Measurements from ENCODE around the gene DENND10. TPM values are rescaled to one million over a fixed set of nuclear protein-coding genes. Genes with fewer than 3 reads are reported as not detected.

DENND10 gene
- total RNA-seq, 3 donors from 2014 or later: 33.8 to 55.0 (median 37.3) TPM

DNA sequence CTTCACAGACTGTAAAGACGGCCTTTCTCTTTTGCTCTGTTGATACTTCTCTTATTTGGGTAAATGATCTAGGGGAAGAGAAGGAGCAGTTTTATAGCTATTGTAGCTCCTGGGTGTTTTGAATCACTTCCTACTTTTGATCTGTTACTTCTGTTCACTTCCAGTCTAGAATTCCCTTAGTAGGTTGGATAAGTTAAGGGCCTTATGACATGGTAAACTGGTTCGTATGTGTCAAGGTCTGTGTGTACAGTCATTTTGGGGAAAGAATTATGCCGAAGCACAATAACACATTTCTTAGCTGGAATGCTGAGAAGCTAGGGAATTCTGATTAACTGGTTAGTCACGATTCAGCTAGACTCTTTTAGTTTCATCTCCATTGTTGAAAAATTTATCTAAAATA lies 8.1 kb downstream of the DENND10 start:
- Histone ChIP-seq H3K27me3 (no peaks in the 10 kb centered on the region), H3K9me3 (no peaks in the 10 kb centered on the region), H3K4me1 (no peaks in the 10 kb centered on the region), H3K4me3 (no peak overlapping the region), H3K36me3 (no peaks in the 10 kb centered on the region), H3K27ac (no peak overlapping the region)
- intact Hi-C loops (cut with DNase I; ENCODE audit: low total_unique reads): no loop called here
- no peak for DNase-seq (ENCODE audit: low spot score in 2 of 2)
- TF ChIP-seq POLR2A (IDR thresholded peaks at IDR 0.05) (no peak), POLR2AphosphoS5 (IDR thresholded peaks at IDR 0.05) (no peak)
- TF ChIP-seq, protein P1, sequence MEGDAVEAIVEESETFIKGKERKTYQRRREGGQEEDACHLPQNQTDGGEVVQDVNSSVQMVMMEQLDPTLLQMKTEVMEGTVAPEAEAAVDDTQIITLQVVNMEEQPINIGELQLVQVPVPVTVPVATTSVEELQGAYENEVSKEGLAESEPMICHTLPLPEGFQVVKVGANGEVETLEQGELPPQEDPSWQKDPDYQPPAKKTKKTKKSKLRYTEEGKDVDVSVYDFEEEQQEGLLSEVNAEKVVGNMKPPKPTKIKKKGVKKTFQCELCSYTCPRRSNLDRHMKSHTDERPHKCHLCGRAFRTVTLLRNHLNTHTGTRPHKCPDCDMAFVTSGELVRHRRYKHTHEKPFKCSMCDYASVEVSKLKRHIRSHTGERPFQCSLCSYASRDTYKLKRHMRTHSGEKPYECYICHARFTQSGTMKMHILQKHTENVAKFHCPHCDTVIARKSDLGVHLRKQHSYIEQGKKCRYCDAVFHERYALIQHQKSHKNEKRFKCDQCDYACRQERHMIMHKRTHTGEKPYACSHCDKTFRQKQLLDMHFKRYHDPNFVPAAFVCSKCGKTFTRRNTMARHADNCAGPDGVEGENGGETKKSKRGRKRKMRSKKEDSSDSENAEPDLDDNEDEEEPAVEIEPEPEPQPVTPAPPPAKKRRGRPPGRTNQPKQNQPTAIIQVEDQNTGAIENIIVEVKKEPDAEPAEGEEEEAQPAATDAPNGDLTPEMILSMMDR (IDR thresholded peaks at IDR 0.05): no peak

DNA sequence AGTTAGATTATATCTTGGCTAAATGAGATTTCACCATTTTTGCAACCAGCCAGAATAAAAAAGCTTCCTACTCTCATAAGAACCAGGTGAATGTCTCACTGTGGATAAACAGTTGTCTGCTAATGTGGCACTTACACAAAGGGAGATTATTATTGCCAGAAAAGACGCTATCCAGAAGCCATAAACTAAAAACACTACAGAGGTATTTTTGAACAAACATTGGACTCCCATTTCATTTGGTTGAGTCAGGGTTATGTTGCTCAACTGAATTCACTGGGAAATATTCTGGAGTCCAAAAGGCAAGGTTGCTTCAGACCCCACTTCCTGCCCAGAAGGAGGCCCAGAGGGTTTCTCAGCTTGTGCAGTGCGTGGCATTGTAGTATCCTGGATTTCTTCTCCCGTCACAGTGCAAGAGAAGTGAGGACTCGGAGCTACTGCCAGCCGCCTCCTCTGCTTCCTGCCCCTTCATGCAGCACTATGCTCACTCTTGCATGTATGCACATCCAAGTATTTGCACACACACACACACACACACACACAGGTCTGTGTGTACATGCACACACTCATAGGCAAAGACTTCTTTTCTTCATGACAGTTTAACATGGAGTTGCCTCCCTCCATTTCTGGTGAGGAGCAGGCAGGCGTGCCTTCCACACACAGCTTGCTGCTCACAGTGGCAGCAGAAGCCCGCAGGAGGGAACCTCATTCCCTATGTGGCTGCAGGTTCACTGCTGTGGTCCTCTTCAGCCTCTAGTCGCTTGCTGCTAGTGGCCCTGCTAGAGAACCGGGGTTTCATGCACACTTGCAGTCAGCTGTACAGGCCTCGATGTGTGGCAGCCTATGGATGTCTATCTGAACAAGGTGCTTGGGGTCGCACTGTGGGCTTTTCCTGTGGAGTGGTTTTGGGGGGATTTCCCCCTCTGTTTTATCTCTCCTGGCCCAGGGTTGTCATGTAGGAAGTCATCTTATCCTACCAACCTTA lies 10.1 kb downstream of the DENND10 start:
- no peaks in the 10 kb centered on the region for H3K27me3 ChIP-seq
- no peak overlapping the region for H3K27ac ChIP-seq
- H3K4me3 ChIP-seq: no peak overlapping the region
- TF ChIP-seq, protein P1 (IDR thresholded peaks at IDR 0.05): no peak
- TF ChIP-seq POLR2A (IDR thresholded peaks at IDR 0.05): no peak
- TF ChIP-seq POLR2AphosphoS5 (IDR thresholded peaks at IDR 0.05): no peak
- H3K9me3 ChIP-seq: no peaks in the 10 kb centered on the region
- no peaks in the 10 kb centered on the region for H3K36me3 ChIP-seq
- H3K4me1 ChIP-seq: no peaks in the 10 kb centered on the region
- no peak for DNase-seq (ENCODE audit: low spot score in 2 of 2)
- intact Hi-C loops (cut with DNase I; ENCODE audit: low total_unique reads): no loop called here

DNA sequence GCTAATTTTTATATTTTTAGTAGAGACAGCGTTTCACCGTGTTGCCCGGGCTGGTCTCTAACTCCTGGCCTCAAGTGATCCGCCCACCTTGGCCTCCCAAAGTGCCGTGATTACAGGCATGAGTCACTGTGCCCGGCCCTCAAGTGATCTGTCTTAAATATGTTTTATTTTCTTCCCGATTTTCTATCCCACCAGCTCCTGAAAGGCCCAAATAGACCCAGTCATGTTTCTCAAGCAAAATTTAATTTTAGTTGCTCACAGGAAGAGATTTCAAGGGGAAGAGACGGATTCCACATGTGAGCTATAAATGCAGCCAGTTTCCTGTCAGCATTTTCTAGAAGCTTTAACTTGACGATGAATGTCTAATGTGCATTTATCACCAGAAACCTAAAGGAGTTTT lies 12.0 kb downstream of the DENND10 start:
- no peaks in the 10 kb centered on the region for H3K36me3 ChIP-seq
- intact Hi-C loops (cut with DNase I; ENCODE audit: low total_unique reads): no loop called here
- H3K4me3 ChIP-seq: no peak overlapping the region
- no peaks in the 10 kb centered on the region for H3K4me1 ChIP-seq
- H3K27ac ChIP-seq: no peak overlapping the region
- TF ChIP-seq, protein P1 (IDR thresholded peaks at IDR 0.05): no peak
- no peak for TF ChIP-seq POLR2AphosphoS5 (IDR thresholded peaks at IDR 0.05)
- TF ChIP-seq POLR2A (IDR thresholded peaks at IDR 0.05): no peak
- H3K9me3 ChIP-seq: no peaks in the 10 kb centered on the region
- no peak for DNase-seq (ENCODE audit: low spot score in 2 of 2)
- H3K27me3 ChIP-seq: no peaks in the 10 kb centered on the region

DNA sequence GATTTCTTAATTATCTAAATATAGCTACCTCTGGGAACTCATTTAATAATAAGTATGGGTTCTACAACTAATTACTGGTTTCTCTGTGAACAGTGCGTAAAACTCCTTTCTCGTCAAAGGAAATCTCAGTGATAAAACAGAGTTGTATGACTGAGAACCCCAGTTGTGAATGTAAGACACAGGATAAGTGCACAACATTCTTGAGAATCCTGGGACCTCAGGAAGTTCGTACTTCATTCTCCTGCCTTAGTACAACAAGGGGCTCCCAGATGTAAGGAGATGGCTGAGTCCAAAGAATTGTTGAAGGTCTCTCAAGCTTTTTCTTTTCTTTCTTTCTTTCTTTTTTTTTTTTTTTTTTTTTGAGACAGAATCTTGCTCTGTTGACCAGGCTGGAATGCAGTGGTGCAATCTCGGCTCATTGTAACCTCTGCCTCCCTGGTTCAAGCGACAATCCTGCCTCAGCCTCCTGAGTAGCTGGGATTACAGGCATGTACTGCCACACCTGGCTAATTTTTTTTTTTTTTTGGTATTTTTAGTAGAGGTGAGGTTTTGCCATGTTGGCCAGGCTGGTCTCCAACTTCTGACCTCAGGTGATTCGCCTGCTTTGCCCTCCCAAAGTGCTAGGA lies 12.5 kb downstream of the DENND10 start:
- no peaks in the 10 kb centered on the region for H3K27me3 ChIP-seq
- no peak for DNase-seq (ENCODE audit: low spot score in 2 of 2)
- intact Hi-C loops (cut with DNase I; ENCODE audit: low total_unique reads): no loop called here
- H3K27ac ChIP-seq: no peak overlapping the region
- no peaks in the 10 kb centered on the region for H3K4me1 ChIP-seq
- H3K4me3 ChIP-seq: no peak overlapping the region
- TF ChIP-seq POLR2AphosphoS5 (IDR thresholded peaks at IDR 0.05): no peak
- H3K36me3 ChIP-seq: no peaks in the 10 kb centered on the region
- H3K9me3 ChIP-seq: no peaks in the 10 kb centered on the region

DNA sequence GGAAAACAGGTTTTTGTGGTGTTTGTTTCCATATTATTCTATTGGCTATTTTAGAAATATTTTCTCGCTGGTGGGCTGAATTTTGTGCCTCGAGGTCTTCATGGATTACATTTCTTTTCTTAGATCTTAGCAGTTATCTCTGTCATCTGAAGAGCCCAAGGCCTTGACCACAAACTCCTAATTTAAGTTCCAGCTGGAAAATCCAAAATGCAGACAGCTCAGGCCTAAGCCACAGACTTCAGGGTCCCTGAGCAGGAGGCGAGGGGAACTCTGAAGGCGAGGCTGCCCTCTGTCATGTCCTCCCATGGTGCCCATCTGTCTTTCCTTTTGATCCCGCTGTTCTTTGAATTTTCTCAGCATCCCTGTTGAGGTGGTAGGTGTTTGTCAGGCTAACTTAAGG lies 14.3 kb downstream of the DENND10 start:
- Histone ChIP-seq H3K27me3 (no peaks in the 10 kb centered on the region), H3K36me3 (no peaks in the 10 kb centered on the region), H3K9me3 (no peaks in the 10 kb centered on the region), H3K27ac (no peak overlapping the region), H3K4me1 (no peaks in the 10 kb centered on the region), H3K4me3 (no peak overlapping the region)
- TF ChIP-seq POLR2A (IDR thresholded peaks at IDR 0.05): no peak
- TF ChIP-seq POLR2AphosphoS5 (IDR thresholded peaks at IDR 0.05): no peak
- TF ChIP-seq, protein P1 (IDR thresholded peaks at IDR 0.05): no peak
- intact Hi-C loops (cut with DNase I; ENCODE audit: low total_unique reads): no loop called here
- DNase-seq (ENCODE audit: low spot score in 2 of 2): no peak
